Activated CD4-positive, CD25-positive, alpha-beta regulatory T cell treated with anti-CD3 and anti-CD28 coated beads, Interleukin-2, amount 50 U/mL, for 24 hours (primary cell): ENCODE data around the gene OOSP1.
"Not testable (repeated sequence)": the region's sequence is repeated elsewhere in the genome, so short reads cannot be mapped to it uniquely, and the experiment has no call there.

Source experiments
- ATAC-seq, 2 donors: fragments of 150-1000 bp; cut with Tn5 transposase; one replicate each; pipeline ENCODE4 v1.10.0; 2021; ENCODE audit warnings: mild to moderate bottlenecking in 1 of 2, moderate library complexity in 1 of 2

The OOSP1 gene

GRCh38 chr11:59962107-59962482, 23.9 kb downstream of the OOSP1 start:
- no peak for ATAC-seq

GRCh38 chr11:59963733-59964132, 25.5 kb downstream of the OOSP1 start, which contains the start of gene OOSP4A:
TSS of gene OOSP4A (plus strand) at chr11:59964033. CDS start at chr11:59964033, 0 bp downstream.
- no peak for ATAC-seq

- ATAC-seq: no peak
Measured at GRCh38 chr11:59965424-59965823, 27.2 kb downstream of the OOSP1 start.

- no peak for ATAC-seq
Measured at GRCh38 chr11:59966201-59966600, 28.0 kb downstream of the OOSP1 start.

- no peak for ATAC-seq
Measured at GRCh38 chr11:59967677-59968394, 29.6 kb downstream of the OOSP1 start.

GRCh38 chr11:59968395-59968783, 30.2 kb downstream of the OOSP1 start:
- no peak for ATAC-seq

GRCh38 chr11:59973097-59973496, 34.9 kb downstream of the OOSP1 start:
- no peak for ATAC-seq

GRCh38 chr11:59981106-59981770, 43.0 kb downstream of the OOSP1 start:
- no peak for ATAC-seq

- ATAC-seq: not testable (repeated sequence)
Measured at GRCh38 chr11:59982037-59982436, 43.8 kb downstream of the OOSP1 start.

- ATAC-seq: no peak
Measured at GRCh38 chr11:59983212-59983611, 45.0 kb downstream of the OOSP1 start.

- no peak for ATAC-seq
Measured at GRCh38 chr11:59984368-59984767, 46.1 kb downstream of the OOSP1 start.

GRCh38 chr11:59990421-59990820, 52.2 kb downstream of the OOSP1 start:
- no peak for ATAC-seq

- no peak for ATAC-seq
Measured at GRCh38 chr11:59992425-59992824, 54.2 kb downstream of the OOSP1 start.

- ATAC-seq: no peak
Measured at GRCh38 chr11:59997800-59998199, 59.6 kb downstream of the OOSP1 start.

GRCh38 chr11:59999691-60000090, 61.5 kb downstream of the OOSP1 start:
- no peak for ATAC-seq

GRCh38 chr11:60003729-60004128, 65.5 kb downstream of the OOSP1 start:
- no peak for ATAC-seq

- no peak for ATAC-seq
Measured at GRCh38 chr11:60005360-60005759, 67.1 kb downstream of the OOSP1 start.
